ENCODE results near the gene NACAD. TPM values are rescaled to one million over a fixed set of nuclear protein-coding genes. Genes with fewer than 3 reads are reported as not detected.

Gene NACAD
- total RNA-seq, 1 experiment from 2014 or later, result 0.24 TPM

GRCh38 chr7:45130910-45131309, 42.1 kb upstream of the NACAD start:
- no peak overlapping the region for H3K4me2 ChIP-seq
- no peaks in the 10 kb centered on the region for H3K9me2 ChIP-seq (ENCODE audit: insufficient read depth)
- intact Hi-C loops (cut with micrococcal nuclease; ENCODE audit: unreplicated experiment), result no loop called here
- H3K36me3 ChIP-seq (ENCODE audit: low read depth), result no peaks in the 10 kb centered on the region
- H3K9me3 ChIP-seq (ENCODE audit: insufficient read depth, low read depth), result no peaks in the 10 kb centered on the region
- no peak for TF ChIP-seq EZH2 (IDR thresholded peaks at IDR 0.05; ENCODE audit: low read depth)
- no peak for TF ChIP-seq CTCF (conservative IDR thresholded peaks at IDR 0.05)
- no peak overlapping the region for H3K4me3 ChIP-seq
- CTCF ChIA-PET, result no interaction called here
- H3K27ac ChIP-seq, result no peak overlapping the region
- peaks cover 6% of the 10 kb centered on the region for H3K27me3 ChIP-seq (ENCODE audit: insufficient read depth, low read depth)
- H4K20me1 ChIP-seq (ENCODE audit: insufficient read depth), result no peaks in the 10 kb centered on the region
- H3K4me1 ChIP-seq (replicated peaks; ENCODE audit: insufficient read depth), result 0 out of 2 replicates have a peak, but pooled peaks cover 2% of the 10 kb centered on the region
- DNase-seq, result no peak
- no peak overlapping the region for H2AFZ ChIP-seq
- no TSS peak for BruUV-seq (replicated peaks)
- POLR2A ChIA-PET (ENCODE audit: unreplicated experiment), result interaction anchor here (0.5 kb wide), 1 partner anchor 135 kb away, joined by 3 read pairs; no protein-coding TSS in a partner anchor
- H3F3A ChIP-seq (ENCODE audit: insufficient read depth, low read depth), result no peaks in the 10 kb centered on the region
- no peaks in the 10 kb centered on the region for H3K79me2 ChIP-seq (ENCODE audit: low read depth)

GRCh38 chr7:45129906-45130305, 41.1 kb upstream of the NACAD start:
- no peaks in the 10 kb centered on the region for H3K9me2 ChIP-seq (ENCODE audit: insufficient read depth)
- TF ChIP-seq CTCF (conservative IDR thresholded peaks at IDR 0.05) (no peak), EZH2 (IDR thresholded peaks at IDR 0.05; ENCODE audit: low read depth) (no peak)
- no peaks in the 10 kb centered on the region for H3K9me3 ChIP-seq (ENCODE audit: insufficient read depth, low read depth)
- H3F3A ChIP-seq (ENCODE audit: insufficient read depth, low read depth), result no peaks in the 10 kb centered on the region
- no TSS peak for BruUV-seq (replicated peaks)
- H3K27ac ChIP-seq, result no peak overlapping the region
- H3K36me3 ChIP-seq (ENCODE audit: low read depth), result no peaks in the 10 kb centered on the region
- no peak overlapping the region for H2AFZ ChIP-seq
- ChIA-PET POLR2A (ENCODE audit: unreplicated experiment) (interaction anchor here (0.5 kb wide), 1 partner anchor 553 kb away, joined by 12 read pairs; no protein-coding TSS in a partner anchor), CTCF (no interaction called here)
- H3K4me2 ChIP-seq, result no peak overlapping the region
- DNase-seq, result no peak
- H4K20me1 ChIP-seq (ENCODE audit: insufficient read depth), result no peaks in the 10 kb centered on the region
- no peaks in the 10 kb centered on the region for H3K79me2 ChIP-seq (ENCODE audit: low read depth)
- H3K4me3 ChIP-seq, result no peak overlapping the region
- no peaks in the 10 kb centered on the region for H3K4me1 ChIP-seq (replicated peaks; ENCODE audit: insufficient read depth)
- intact Hi-C loops (cut with micrococcal nuclease; ENCODE audit: unreplicated experiment), result no loop called here
- H3K27me3 ChIP-seq (ENCODE audit: insufficient read depth, low read depth), result peaks cover 6% of the 10 kb centered on the region

DNA sequence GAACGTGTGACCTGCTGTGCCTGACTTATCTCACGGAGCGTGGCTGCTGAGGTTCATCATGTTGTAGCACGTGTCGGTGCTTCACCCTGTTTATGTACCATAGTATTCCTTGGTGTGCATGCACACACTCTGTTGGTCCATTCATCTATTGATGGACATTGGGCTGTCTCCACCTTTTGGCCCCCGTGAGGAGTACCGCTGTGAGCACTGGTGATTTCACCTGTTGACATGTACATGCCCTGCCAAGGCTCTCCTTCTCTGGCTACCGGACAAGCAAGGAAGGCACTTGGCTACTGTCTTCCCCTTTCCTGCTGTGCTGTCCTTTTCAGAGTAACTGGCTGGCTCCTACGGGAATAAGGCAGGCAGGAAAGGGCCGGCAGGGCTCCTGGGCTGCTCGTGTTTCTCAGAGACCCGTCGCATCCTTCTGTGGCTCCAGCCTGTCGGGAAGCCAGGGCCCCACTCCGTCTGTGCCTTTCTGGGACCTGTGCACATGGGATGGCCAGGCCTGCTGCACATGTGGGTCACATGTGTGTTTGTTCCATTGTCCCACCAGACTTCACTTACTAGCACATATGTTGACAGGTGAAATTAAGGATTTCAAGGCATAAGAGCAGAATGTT, 40.5 kb upstream of the NACAD start:
- Histone ChIP-seq H3K27me3 (ENCODE audit: insufficient read depth, low read depth) (peaks cover 6% of the 10 kb centered on the region), H3K4me3 (no peak overlapping the region), H3K9me2 (ENCODE audit: insufficient read depth) (no peaks in the 10 kb centered on the region), H3K4me2 (no peak overlapping the region), H4K20me1 (ENCODE audit: insufficient read depth) (no peaks in the 10 kb centered on the region), H3K79me2 (ENCODE audit: low read depth) (no peaks in the 10 kb centered on the region), H3K4me1 (replicated peaks; ENCODE audit: insufficient read depth) (no peaks in the 10 kb centered on the region), H3K9me3 (ENCODE audit: insufficient read depth, low read depth) (no peaks in the 10 kb centered on the region), H3K27ac (no peak overlapping the region), H3F3A (ENCODE audit: insufficient read depth, low read depth) (no peaks in the 10 kb centered on the region), H2AFZ (no peak overlapping the region), H3K36me3 (ENCODE audit: low read depth) (no peaks in the 10 kb centered on the region)
- BruUV-seq (replicated peaks), result no TSS peak
- ChIA-PET CTCF (no interaction called here), POLR2A (ENCODE audit: unreplicated experiment) (interaction anchor here (0.5 kb wide), 1 partner anchor 552 kb away, joined by 12 read pairs; no protein-coding TSS in a partner anchor)
- no peak for DNase-seq
- intact Hi-C loops (cut with micrococcal nuclease; ENCODE audit: unreplicated experiment), result no loop called here
- no peak for TF ChIP-seq EZH2 (IDR thresholded peaks at IDR 0.05; ENCODE audit: low read depth)
- no peak for TF ChIP-seq CTCF (conservative IDR thresholded peaks at IDR 0.05)
